HL-60/S4 treated with retinoic acid at 250 ng/mL for 4 days and 3 days (cell line): ENCODE results near the gene PLEKHM1.
"Not testable (repeated sequence)": the region's sequence is repeated elsewhere in the genome, so short reads cannot be mapped to it uniquely, and the experiment has no call there.

Source experiments
- in situ Hi-C: fragments of 300-500 bp; cut with MboI; formaldehyde crosslinking; loops from 2 replicates; pipeline ENCODE4 v1.7.0; 2022; ENCODE audit warnings: low sequenced_read_pairs

PLEKHM1 gene

GRCh38 chr17:45490615-45491433, at the start of gene PLEKHM1:
PLEKHM1 (minus strand) TSS chr17:45490721; CDS start chr17:45482484, 8,237 bp downstream.
- in situ Hi-C loops, result not testable (repeated sequence)

- in situ Hi-C loops, result not testable (repeated sequence)
Observed at GRCh38 chr17:45538168-45538567, 47.6 kb upstream of the PLEKHM1 start.

DNA sequence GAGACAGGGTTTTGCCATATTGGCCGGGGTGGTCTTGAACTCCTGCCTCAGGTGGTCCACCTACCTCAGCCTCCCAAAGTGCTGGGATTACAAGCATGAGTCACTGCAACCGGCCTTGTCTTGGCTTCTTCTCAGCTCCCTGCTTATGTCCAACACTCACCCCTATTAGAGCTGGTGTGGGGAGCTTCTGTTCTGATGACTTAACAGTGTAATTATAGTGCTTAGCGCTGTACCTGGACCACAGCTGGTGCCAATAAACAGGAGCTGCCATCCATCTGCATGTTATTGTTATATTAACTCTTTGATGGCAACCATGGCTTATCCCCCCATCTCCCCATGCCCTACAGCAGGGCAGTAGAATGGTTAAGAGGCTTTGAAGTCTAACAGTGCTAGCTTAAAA, 15.6 kb upstream of the PLEKHM1 start:
- in situ Hi-C loops, result not testable (repeated sequence)

DNA sequence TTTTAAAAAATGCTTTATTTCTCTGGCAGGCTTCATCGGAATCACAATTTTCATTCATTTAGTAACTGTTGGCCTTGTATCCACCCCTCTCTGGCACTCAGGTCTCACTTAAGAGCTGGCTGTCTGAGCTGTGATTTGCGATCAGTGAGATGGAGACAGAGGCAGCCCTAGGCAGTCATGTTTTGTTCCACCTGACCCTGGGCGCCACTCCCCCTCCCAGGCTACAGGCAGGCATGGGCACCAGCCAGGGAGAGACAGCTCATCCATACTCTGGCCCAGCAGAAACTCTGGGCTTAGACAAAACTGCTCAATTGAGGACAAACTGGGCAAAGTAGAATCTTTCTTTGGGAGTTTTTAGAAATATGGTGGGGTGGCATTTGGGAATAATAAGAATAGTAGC, 14.7 kb upstream of the PLEKHM1 start:
- in situ Hi-C loops, result not testable (repeated sequence)

GRCh38 chr17:45501092-45501707, 10.7 kb upstream of the PLEKHM1 start:
- in situ Hi-C loops, result not testable (repeated sequence)

DNA sequence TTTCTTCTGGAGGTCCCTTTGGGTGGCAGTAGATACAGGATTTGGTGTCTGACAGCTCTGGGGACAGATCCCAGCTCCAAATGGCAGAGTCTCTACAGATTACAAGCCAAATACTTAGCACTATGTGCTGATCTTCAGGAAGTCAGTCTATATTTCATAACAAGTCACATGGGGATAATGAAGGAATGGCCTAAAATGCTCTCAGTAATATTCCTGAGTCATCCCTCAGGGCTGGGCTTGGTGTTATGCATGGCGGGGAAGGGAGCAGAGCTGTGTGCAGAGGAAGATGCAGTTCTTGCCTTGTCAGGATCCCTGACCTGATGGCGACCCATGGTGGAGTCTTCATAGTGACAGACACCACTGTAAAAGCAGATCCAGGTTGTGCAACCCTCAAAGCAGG, 10.0 kb upstream of the PLEKHM1 start:
- in situ Hi-C loops, result not testable (repeated sequence)

- in situ Hi-C loops, result not testable (repeated sequence)
Observed at GRCh38 chr17:45499208-45499607, 8.7 kb upstream of the PLEKHM1 start.

- in situ Hi-C loops, result not testable (repeated sequence)
Observed at GRCh38 chr17:45498377-45498776, 7.9 kb upstream of the PLEKHM1 start.

DNA sequence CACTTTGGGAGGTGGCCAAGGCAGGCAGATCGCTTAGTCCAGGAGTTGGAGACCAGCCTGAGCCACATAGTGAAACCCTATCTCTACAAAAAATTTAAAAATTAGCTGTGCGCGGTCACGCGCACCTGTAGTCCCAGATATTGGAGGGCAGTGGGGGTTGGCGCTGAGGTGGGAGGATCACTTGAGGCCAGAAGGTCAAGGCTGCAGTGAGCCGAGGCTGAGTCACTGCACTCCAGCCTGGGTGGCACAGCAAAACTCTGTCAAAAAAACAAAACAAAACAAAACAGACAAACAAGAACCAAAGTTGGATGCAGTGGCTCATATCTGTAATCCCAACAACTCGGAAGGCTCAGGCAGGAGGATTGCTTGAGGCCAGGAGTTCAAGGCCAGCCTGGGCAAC, 6.9 kb upstream of the PLEKHM1 start:
- in situ Hi-C loops, result not testable (repeated sequence)

- in situ Hi-C loops, result not testable (repeated sequence)
Observed at GRCh38 chr17:45496507-45496906, 6.0 kb upstream of the PLEKHM1 start.

DNA sequence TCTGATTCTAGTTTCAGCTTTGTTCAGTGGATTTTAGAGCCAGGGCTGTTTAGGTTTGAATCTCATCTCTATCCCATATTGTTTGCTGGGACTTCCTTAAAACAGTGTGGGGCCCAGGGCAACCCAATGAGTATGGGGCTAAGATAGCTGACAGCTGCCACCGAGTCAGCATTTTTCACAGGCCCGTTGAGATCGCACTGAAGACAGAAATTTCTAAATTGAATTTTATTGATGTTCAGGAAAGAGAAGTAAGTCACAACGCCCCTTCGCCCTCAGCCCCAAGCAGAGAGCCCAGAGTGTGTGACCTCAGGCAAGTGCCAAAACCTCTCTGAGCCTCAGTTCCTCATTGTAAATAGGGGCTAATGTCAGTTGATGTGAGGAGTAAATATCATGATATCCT, 4.0 kb upstream of the PLEKHM1 start:
- in situ Hi-C loops, result not testable (repeated sequence)

- in situ Hi-C loops, result not testable (repeated sequence)
Observed at GRCh38 chr17:45492156-45492555, 1.6 kb upstream of the PLEKHM1 start.

DNA sequence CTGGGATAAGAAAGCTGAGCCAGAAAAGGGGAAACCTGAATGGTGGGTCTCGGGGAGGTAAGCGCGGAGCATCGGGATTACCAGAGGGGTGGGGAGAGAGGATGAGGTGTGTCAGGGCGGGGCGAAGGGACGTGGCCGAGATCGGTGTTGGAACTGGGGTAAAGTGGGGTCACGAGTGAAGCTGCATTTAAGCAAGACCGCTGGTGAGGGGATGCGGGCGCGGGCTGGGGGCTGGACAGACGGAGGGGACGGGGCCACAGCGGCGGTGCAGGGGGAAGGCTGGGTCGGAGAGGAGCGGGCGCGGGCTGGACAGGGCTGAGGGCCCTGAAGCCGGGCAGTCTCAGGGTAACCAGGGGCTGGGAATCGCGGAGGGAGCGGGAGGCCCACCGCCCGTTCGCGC, 323 bp downstream of the PLEKHM1 start:
- in situ Hi-C loops, result not testable (repeated sequence)

GRCh38 chr17:45487704-45488103, 2.8 kb downstream of the PLEKHM1 start:
- in situ Hi-C loops, result not testable (repeated sequence)

DNA sequence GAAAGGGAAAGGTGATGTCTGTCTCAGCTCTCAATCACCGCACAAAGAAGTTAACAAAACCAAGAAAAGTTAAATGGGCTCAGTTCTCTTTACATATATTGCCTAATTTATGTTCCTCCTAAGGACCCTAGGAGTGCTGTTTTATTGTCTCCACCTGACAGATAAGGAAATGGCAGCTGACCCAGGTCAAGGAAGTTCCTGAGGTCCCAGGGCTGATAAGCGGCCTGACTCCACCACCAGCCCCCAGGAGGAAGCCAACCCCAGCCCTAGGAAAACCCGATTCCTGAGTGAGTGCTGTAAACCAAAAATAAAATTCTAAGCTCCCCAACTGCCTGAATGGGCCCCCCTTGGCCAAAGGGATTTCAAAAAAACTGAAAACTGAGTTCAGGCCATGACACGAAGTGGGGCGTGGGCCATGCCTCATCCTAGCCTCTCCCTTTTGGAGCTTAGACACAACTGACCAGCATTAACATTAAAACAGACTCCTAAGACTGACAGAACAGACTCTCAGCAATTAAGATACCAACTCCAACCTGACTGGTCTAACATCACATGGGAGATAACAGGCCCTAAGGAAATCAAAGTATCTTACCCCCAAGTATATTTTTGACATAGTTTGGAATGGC, 6.8 kb downstream of the PLEKHM1 start:
- in situ Hi-C loops, result not testable (repeated sequence)

DNA sequence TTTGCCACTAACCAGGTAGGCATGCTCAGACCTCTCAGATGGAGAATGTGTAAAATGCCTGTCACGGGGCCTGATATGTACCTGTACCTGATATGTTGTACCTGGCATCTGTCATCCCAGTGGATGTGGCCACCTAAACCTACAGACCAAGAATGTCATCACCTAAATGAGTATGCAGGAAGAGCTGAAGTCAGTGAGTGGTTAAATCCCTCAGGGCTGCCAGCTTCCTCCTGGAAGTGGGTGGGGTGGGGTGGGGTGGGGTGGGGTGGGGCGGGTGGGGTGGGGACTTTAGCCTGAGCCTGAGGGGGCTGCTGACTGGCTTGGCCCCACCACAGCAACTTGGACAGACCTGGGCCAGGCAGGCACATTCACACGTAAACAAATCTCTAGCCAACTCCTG, 7.3 kb downstream of the PLEKHM1 start:
- in situ Hi-C loops, result not testable (repeated sequence)

DNA sequence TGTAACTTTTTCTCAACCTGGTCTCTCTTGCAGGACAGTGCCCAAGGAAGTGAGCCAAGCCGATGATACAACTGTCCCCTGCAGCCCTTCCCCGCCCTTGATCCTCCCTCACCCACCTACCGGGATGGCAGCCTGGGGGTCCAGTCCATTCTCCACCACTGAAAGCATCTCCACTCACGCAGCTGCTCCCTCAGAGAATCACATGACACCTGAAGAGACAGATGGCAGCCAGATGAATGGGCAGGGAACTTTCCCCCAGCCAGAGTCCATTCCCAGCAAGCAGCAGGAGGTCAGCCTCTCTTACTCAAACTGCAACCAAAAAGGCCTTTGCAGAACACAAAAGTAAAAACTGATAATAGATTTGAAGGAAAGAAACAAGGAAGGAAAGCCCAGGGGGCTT, 8.2 kb downstream of the PLEKHM1 start:
- in situ Hi-C loops, result not testable (repeated sequence)

- in situ Hi-C loops, result not testable (repeated sequence)
Observed at GRCh38 chr17:45475436-45475835, 15.1 kb downstream of the PLEKHM1 start.

GRCh38 chr17:45472249-45472648, 18.3 kb downstream of the PLEKHM1 start:
- in situ Hi-C loops, result not testable (repeated sequence)

GRCh38 chr17:45469204-45469563, 21.3 kb downstream of the PLEKHM1 start:
- in situ Hi-C loops, result not testable (repeated sequence)

DNA sequence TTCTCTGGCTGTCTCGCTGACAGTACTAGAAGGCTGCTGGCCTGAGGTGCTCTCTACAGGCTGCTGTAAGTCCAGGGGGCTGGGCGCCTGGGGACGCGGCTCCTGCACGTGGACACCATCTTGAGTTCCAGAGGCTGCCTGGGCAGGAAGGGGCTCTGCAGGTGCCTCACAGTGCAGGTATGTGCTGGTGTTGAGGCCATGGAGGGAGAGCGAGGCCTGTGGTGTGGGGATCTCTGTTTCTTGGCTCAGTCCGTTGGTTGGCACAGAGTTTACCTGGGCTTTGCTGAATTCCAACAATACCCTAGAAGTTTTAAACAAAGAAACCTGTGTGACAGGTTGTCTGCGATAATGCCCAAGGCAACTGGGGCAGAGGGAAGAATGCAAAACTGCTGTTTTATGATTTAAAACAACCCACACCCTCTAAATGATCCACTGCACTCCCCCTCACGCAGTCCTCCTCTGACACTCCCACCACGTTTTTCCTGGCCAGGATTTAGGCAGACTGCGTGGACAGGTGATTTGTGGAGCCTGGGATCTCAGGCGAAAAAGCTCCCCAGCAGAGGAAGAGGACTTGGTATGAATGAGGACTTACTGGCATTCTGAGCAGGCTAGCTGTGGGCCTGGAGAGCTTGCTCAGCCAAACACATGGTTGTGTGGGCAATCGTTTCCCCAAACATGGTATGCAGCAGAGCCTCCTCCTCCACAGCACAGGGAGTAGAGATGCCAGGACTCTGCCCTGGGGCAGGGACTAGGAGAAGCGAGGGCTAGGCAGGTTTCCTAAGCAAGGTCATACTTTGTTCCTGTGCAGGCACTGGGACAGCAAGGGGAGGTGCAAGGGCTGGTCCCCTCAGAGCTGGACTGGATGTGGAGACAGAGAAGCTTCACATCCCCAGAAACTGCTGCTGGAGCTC, 22.0 kb downstream of the PLEKHM1 start:
- in situ Hi-C loops, result not testable (repeated sequence)
